HG02884 (cell line): Measurements from ENCODE around the gene HTR2A.

Experiments used
- ATAC-seq: cut with Tn5 transposase; IDR thresholded peaks from one replicate; pipeline ENCODE4 v1.9.1; 2021; ENCODE audit warnings: mild to moderate bottlenecking, moderate library complexity; ENCODE audit not compliant: unreplicated experiment

The HTR2A gene

DNA sequence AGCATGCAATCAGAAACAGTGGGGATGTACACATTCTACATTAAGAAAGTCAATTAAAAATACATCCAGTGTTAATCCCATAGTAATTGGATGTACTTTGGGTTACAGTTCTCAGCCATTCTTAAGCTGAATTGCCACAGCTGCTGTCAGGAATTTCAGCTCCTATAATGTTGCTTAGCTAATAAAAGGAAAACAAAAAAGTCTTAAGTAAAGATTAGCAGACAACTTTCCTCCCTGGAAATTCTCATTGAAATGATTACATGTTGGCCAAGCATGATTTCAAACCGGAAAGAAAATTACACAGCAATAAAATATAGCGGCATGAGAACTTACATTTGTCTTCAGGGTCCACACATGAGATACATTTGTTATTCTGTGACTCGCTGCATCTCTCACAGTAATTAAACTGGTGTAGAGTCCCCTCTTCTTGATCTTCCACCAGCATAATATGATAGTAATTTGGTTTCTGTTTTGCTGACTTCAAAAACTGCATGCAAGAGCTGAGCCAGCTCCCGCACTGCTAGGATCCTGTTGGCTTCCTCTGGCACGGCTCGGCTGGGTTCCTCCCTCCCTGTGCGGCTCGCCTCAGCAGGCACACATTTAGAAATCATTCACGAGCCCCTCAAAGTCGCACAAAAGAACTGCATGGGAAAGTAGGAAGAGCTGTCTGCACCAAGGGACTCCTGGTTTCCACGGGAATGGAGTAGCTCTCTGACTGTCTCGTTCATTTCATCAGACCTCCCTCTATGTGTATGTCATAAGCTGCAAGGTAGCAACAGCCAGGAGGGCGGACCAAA is at the start of gene HTR2A:
Gene HTR2A, minus strand, starts transcription at position 713 of the 797 bp plus-strand sequence. CDS start 1,147 bp downstream, outside the sequence.
- no peak for ATAC-seq

- ATAC-seq: no peak
Measured at GRCh38 chr13:46936525-46936924, 39.7 kb upstream of the HTR2A start.

GRCh38 chr13:46934749-46935148 is 37.9 kb upstream of the HTR2A start:
- ATAC-seq: no peak

DNA sequence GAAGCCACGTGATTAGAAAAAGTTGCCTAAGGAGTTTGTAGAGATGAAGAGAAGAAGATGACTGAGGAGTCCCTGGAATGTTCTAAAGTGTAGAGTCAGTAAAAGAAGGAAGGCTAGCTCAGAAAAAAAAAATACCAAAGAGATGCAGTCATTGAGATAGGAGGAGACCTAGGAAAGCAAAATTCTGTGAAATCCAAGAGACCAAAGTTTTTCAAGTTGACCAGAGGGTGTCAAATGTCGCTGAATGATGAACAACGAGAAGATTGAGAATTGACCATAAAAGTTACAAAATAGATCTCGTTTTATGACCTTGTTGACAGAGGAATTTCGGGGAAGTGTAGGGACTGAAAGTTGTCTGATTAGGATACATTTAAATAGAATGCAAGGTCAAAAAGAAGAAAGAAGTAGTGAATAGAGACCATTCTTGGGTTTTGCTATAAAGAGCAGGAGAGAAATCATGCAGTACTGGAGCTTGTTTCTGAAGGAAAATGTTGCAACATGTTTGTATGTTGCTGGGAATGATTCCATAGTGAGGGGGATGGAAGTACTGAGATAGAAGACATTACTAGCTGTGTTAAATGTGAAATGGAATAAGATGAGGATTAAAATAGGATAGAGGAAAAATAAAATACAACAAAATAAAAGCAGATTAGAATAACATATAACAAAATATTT is 30.2 kb upstream of the HTR2A start:
- no peak for ATAC-seq

DNA sequence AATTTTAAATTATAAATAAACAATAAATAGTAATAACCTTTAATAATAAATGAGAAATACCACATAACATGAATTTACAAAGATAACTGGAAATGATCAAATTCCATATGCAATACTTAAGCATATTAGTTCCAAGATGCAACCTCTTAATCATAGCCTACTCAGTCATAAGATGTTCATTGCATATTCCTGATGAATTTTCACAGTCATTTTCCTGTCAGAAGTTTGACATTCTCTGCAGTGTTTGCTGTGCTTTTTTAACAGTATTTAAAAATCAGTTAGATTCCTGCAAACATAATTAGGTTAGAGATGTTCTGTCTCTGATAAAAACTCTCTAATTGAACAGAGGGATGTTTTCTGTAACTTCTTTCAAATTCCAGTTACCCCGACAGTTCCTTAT is 28.6 kb upstream of the HTR2A start:
- no peak for ATAC-seq

- no peak for ATAC-seq
Measured at GRCh38 chr13:46914341-46914740, 17.5 kb upstream of the HTR2A start.

GRCh38 chr13:46913757-46914156 is 16.9 kb upstream of the HTR2A start:
- no peak for ATAC-seq

- ATAC-seq: no peak
Measured at GRCh38 chr13:46909042-46909441, 12.2 kb upstream of the HTR2A start.

- ATAC-seq: no peak
Measured at GRCh38 chr13:46908501-46908900, 11.6 kb upstream of the HTR2A start.

GRCh38 chr13:46906405-46906804 is 9.6 kb upstream of the HTR2A start:
- ATAC-seq: no peak

DNA sequence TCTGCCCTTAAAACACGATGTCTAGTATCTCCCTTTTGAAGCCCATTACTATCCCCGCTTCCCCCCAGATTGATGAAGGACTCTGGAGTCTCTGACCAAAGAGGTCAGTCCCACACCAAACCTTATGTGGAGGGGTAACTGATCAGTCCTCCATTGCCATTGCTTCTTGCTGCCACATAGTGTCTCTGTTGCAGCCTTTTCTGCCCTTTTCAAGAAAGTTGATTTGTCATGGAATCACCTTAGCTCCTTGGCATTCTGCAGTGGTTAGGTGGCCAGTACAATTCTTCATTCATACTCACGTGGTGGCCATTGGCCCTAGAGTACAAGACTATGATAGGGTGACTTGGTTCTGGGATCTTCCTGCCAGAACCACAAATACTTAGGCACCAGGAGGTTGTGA is 8.4 kb upstream of the HTR2A start:
- ATAC-seq: no peak

DNA sequence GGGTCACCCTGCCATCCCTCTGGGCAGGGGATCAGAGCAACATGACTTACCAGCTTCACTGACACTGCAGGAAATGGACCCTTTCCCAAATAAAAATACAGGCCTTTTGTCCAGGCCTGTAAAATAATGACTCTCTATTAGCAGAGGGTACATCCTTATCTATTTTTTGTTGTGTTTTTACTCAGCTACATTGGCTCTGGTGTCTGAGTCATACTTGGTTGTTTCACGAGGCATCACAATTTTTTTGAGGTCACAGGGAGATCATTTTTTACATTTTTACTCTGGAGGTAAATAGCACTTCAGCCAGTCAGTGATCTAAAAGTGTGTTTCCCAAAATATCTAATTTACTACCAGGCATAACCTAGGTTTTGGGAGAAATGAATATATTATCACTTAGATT is 6.9 kb upstream of the HTR2A start:
- no peak for ATAC-seq

- no peak for ATAC-seq
Measured at GRCh38 chr13:46901721-46902120, 4.9 kb upstream of the HTR2A start.

DNA sequence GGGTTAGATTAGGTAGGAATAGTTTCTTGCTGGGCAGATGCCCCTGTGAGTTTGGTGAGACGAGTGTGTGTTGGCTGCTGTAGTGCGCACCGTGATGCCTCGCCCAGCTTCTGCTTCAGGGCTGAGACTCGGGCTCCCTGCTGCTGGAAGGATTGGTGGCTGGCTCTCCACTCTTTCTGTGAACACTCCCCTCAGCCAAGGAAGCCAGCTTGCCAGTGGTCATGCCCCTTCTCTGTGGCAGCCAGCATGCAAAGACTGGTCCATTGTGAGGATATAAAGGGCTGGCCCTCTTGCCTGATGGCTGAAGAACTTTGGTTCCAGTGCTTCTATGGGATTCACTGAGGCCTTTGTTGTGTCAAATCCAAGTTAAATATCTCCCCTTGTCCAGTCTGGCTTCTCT is 2.9 kb upstream of the HTR2A start:
- ATAC-seq: no peak

- ATAC-seq: no peak
Measured at GRCh38 chr13:46895381-46895780, 1.5 kb downstream of the HTR2A start.

GRCh38 chr13:46894568-46894967 is 2.3 kb downstream of the HTR2A start:
- ATAC-seq: no peak

GRCh38 chr13:46893798-46894560 is 2.9 kb downstream of the HTR2A start:
- ATAC-seq: peak; percentile 85

DNA sequence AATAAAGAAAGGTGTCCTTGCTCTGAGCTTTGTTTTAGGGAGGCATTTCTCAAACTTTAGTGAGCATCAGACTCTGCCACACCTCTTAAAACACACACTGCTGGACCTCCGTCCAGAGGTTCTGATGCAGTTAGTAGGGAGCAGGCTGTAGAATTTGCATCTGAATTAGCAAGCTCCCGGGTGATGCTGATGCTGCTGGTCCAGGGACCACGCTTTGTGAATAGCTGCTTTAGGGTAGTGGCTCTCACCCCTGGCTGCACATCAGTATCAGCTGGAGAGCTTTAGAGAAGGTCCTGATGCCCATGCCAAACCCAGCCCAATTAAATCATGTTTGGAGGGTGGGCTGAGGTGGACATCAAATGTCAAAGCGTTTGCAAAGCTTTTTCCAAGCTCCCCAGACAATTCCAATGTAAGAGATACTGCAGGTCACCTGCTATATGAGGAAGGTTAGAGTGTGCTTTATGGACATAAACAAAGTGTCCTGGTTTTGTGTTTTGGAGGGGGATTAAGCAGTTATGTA is 3.6 kb downstream of the HTR2A start:
- ATAC-seq: no peak

DNA sequence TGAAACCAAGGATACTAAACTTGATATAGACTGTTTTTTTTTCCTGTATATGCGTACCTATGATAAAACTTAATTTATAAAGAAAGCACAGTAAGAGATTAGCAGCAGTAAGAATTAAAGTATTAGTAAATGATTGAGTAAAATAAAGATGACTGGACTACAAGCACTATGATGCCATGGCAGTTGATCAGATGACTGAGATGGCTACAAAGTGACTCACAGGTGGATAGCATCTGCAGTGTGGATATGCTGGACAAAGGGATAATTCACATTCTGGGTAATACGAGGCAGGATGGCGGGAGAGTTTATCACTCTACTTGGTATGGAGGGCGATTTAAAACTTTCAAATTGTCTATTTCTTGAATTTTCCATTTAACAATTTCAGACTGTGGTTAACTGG is 11.8 kb downstream of the HTR2A start:
- no peak for ATAC-seq

DNA sequence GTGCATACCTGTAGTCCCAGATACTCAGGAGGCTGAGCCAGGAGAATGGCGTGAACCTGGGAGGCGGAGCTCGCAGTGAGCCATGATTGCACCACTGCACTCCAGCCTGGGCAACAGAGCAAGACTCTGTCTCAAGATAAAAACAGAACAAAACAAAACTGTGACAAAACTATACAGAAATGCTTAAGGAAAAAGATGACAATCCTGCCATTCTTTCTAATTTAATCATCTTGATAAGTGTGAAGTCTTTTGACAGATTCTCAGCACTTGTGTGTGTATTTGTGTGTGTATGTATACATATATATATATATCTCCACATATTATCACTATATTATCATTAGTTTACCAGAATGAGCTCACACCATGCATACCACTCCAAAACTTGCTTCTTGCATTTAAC is 12.3 kb downstream of the HTR2A start:
- no peak for ATAC-seq

GRCh38 chr13:46881621-46882020 is 15.2 kb downstream of the HTR2A start:
- no peak for ATAC-seq
